ENCODE results near the gene CLEC2D.
"Not testable (repeated sequence)": the region's sequence is repeated elsewhere in the genome, so short reads cannot be mapped to it uniquely, and the experiment has no call there.

The CLEC2D gene

GRCh38 chr12:9701380-9702154 lies 32.1 kb downstream of the CLEC2D start:
- no peak for DNase-seq

- no peak for DNase-seq
These were observed 32.7 kb downstream of the CLEC2D start for GRCh38 chr12:9702255-9702654.

GRCh38 chr12:9704561-9704960 lies 35.0 kb downstream of the CLEC2D start:
- DNase-seq: not testable (repeated sequence)

GRCh38 chr12:9706086-9706685 lies 36.7 kb downstream of the CLEC2D start:
- no peak for DNase-seq

GRCh38 chr12:9707356-9707755 lies 37.8 kb downstream of the CLEC2D start:
- DNase-seq: no peak

- peak; percentile 65 for DNase-seq
These were observed 38.6 kb downstream of the CLEC2D start for GRCh38 chr12:9707864-9708808.

- DNase-seq: no peak
These were observed 39.3 kb downstream of the CLEC2D start for GRCh38 chr12:9708853-9709252.

- no peak for DNase-seq
These were observed 41.3 kb downstream of the CLEC2D start for GRCh38 chr12:9710584-9711375.

- DNase-seq: no peak
These were observed 42.2 kb downstream of the CLEC2D start for GRCh38 chr12:9711664-9712063.

GRCh38 chr12:9713032-9713558 lies 43.6 kb downstream of the CLEC2D start:
- not testable (repeated sequence) for DNase-seq

GRCh38 chr12:9717070-9717925 lies 47.8 kb downstream of the CLEC2D start:
- no peak for DNase-seq

- no peak for DNase-seq
These were observed 49.5 kb downstream of the CLEC2D start for GRCh38 chr12:9718968-9719367.

GRCh38 chr12:9719790-9720189 lies 50.3 kb downstream of the CLEC2D start:
- no peak for DNase-seq

- no peak for DNase-seq
These were observed 52.0 kb downstream of the CLEC2D start for GRCh38 chr12:9721394-9722092.

GRCh38 chr12:9724023-9724422 lies 54.5 kb downstream of the CLEC2D start:
- DNase-seq: no peak

- no peak for DNase-seq
These were observed 55.8 kb downstream of the CLEC2D start for GRCh38 chr12:9725213-9725870.

- no peak for DNase-seq
These were observed 58.3 kb downstream of the CLEC2D start for GRCh38 chr12:9727813-9728212.

- no peak for DNase-seq
These were observed 59.6 kb downstream of the CLEC2D start for GRCh38 chr12:9729082-9729481.

- no peak for DNase-seq
These were observed 60.5 kb downstream of the CLEC2D start for GRCh38 chr12:9730011-9730410.

- no peak for DNase-seq
These were observed 61.1 kb downstream of the CLEC2D start for GRCh38 chr12:9730591-9730990.
